SK-N-SH treated with all-trans-retinoic acid at 6 μM for 48 hours (cell line): ENCODE measurements around the gene DMBT1.

Experiments
- CSDC2 ChIP-seq: fragments of 250-450 bp; sonication (Bioruptor Pico); IDR thresholded peaks from 2 replicates; pipeline ENCODE4 v1.5.0; 2020; ENCODE audit warnings: mild to moderate bottlenecking, moderate library complexity
- GLIS3 ChIP-seq: fragments of 250-450 bp; sonication (Bioruptor Pico); IDR thresholded peaks from 2 replicates; pipeline ENCODE4 v1.5.0; 2020; ENCODE audit warnings: mild to moderate bottlenecking, moderate library complexity
- OSR1 ChIP-seq: fragments of 250-450 bp; sonication (Bioruptor Pico); IDR thresholded peaks from 2 replicates; pipeline ENCODE4 v1.8.0; 2022; ENCODE audit warnings: moderate library complexity, mild to moderate bottlenecking, inconsistent platforms
- RARB ChIP-seq: fragments of 250-450 bp; sonication (Bioruptor Pico); IDR thresholded peaks from 2 replicates; pipeline ENCODE4 v1.8.0; 2021; ENCODE audit warnings: mild to moderate bottlenecking, moderate library complexity
- ZNF70 ChIP-seq: fragments of 450-650 bp; formaldehyde crosslinking; IDR thresholded peaks from 2 replicates; pipeline ENCODE4 v1.5.0; 2020; ENCODE audit warnings: mild to moderate bottlenecking, moderate library complexity

DNA sequence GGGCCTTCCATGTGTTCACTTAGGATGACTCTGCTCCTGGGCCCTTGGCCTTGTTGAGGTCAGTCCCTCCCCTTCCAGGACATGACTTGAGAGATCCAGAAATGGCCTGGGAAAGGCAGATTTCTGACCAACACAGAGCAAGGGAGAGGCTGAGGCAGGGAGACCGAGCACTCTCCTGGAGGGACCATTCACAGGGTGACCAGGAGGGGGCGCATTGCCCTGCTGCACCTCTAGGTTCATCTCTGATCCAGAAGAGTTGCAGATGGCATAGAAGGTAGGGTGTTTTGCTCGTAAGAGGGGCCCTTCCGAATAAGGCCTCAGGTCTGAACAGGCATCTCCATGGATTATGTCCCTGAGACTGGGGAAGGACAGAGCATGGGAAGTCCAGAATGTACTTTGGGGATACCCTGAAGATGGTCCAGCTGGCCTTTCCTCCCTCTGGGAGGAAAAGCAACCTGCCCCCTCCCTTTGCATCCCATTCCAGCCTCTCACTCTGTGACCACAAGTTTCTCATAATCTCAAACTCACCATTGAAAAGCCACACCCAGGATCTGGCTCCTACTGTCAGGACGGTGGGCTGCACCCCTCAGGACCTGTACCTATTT is 6.6 kb downstream of the DMBT1 start:
- TF ChIP-seq OSR1 (CRISPR knock-in tag) = no peak
- TF ChIP-seq RARB (CRISPR knock-in tag) = no peak
- TF ChIP-seq ZNF70 (CRISPR knock-in tag) = no peak
- no peak for TF ChIP-seq GLIS3
- no peak for TF ChIP-seq CSDC2
